Tibial artery (tissue), 4 donors: Measurements from ENCODE around the gene ITGB6.

Source experiments
- DNase-seq, 2 donors: peaks; one replicate each; pipeline ENCODE4 v3.0.0-alpha.2; 2019
- H3K27ac ChIP-seq, 2 donors: fragments of 200-600 bp; sonication (generic) in 1 of 2; 1 replicate in 1 of 2; 2 replicates in 1 of 2; pipeline ENCODE4 v1.5.1; 2018 to 2019; ENCODE audit warnings: mild to moderate bottlenecking in 1 of 2
- H3K27me3 ChIP-seq, 2 donors: fragments of 200-600 bp; sonication (generic) in 1 of 2; one replicate each; pipeline versions ENCODE4 v1.5.1 to v1.6.0; 2016 to 2019
- H3K36me3 ChIP-seq, 3 donors: fragments of 200-600 bp; sonication (generic) in 2 of 3; one replicate each; pipeline ENCODE4 v1.5.1; 2016 to 2019; ENCODE audit warnings: mild to moderate bottlenecking in 2 of 3
- H3K4me1 ChIP-seq, 4 donors: fragments of 200-600 bp; sonication (generic) in 2 of 4; 1 replicate in 3 of 4; 2 replicates in 1 of 4; pipeline ENCODE4 v1.5.1; 2016 to 2019
- H3K4me3 ChIP-seq, 2 donors: fragments of 200-600 bp; sonication (generic) in 1 of 2; 1 replicate in 1 of 2; 2 replicates in 1 of 2; pipeline ENCODE4 v1.5.1; 2018 to 2019; ENCODE audit warnings: mild to moderate bottlenecking in 2 of 2
- H3K9me3 ChIP-seq, 3 donors: fragments of 200-600 bp; sonication (generic) in 1 of 3; one replicate each; pipeline ENCODE4 v1.5.1; 2016 to 2019
- CTCF ChIP-seq, 2 experiments: fragments of 200-600 bp in 1 of 2; fragments of 450-650 bp in 1 of 2; IDR thresholded peaks; one replicate each; pipeline ENCODE4 v1.5.1; 2017 to 2019; ENCODE audit warnings: antibody characterized with exemption in 2 of 2, mild to moderate bottlenecking in 1 of 2, moderate library complexity in 1 of 2
- intact Hi-C: fragments of 100-400 bp; cut with DNase I; formaldehyde crosslinking; loops from one replicate; pipeline ENCODE4 v1.15.0; 2023; ENCODE audit warnings: low total_unique reads

The ITGB6 gene

GRCh38 chr2:160141419-160141818 lies 58.7 kb downstream of the ITGB6 start:
- no peak for DNase-seq
- no peaks in the 10 kb centered on the region for H3K9me3 ChIP-seq
- intact Hi-C loops: no loop called here

GRCh38 chr2:160140471-160140870 lies 59.6 kb downstream of the ITGB6 start:
- H3K36me3 ChIP-seq: no peaks in the 10 kb centered on the region

More at GRCh38 chr2:160141419-160141818, 58.7 kb downstream of the ITGB6 start:
- H3K36me3 ChIP-seq: no peaks in the 10 kb centered on the region
- no peak for TF ChIP-seq CTCF (IDR thresholded peaks at IDR 0.05)
- peak overlapping the region; percentile 34 to 66 for H3K27ac ChIP-seq
- peaks cover 0 to 34% (median 8%) of the 10 kb centered on the region in 4 donors for H3K4me1 ChIP-seq
- no peak overlapping the region for H3K4me3 ChIP-seq
- no peaks in the 10 kb centered on the region for H3K27me3 ChIP-seq

GRCh38 chr2:160139991-160140390 lies 60.1 kb downstream of the ITGB6 start:
- Histone ChIP-seq H3K27me3 (no peaks in the 10 kb centered on the region), H3K36me3 (no peaks in the 10 kb centered on the region), H3K4me3 (no peak overlapping the region), H3K9me3 (no peaks in the 10 kb centered on the region), H3K27ac (peak overlapping the region; percentile 34 to 66), H3K4me1 (peaks cover 0 to 34% (median 8%) of the 10 kb centered on the region in 4 donors)
- TF ChIP-seq CTCF (IDR thresholded peaks at IDR 0.05): no peak
- intact Hi-C loops: no loop called here
- no peak for DNase-seq

More at GRCh38 chr2:160140471-160140870, 59.6 kb downstream of the ITGB6 start:
- no peak for TF ChIP-seq CTCF (IDR thresholded peaks at IDR 0.05)
- peaks cover 0 to 34% (median 8%) of the 10 kb centered on the region in 4 donors for H3K4me1 ChIP-seq
- DNase-seq: no peak
- no peak overlapping the region for H3K4me3 ChIP-seq
- no peaks in the 10 kb centered on the region for H3K27me3 ChIP-seq
- H3K27ac ChIP-seq: peak overlapping the region; percentile 34 to 66
- intact Hi-C loops: no loop called here
- H3K9me3 ChIP-seq: no peaks in the 10 kb centered on the region

GRCh38 chr2:160139350-160139749 lies 60.7 kb downstream of the ITGB6 start:
- no peaks in the 10 kb centered on the region for H3K36me3 ChIP-seq
- H3K4me1 ChIP-seq: peaks cover 0 to 34% (median 8%) of the 10 kb centered on the region in 4 donors
- H3K4me3 ChIP-seq: no peak overlapping the region
- peak overlapping the region in 1 of 2 donors; percentile 66 for H3K27ac ChIP-seq
- no peaks in the 10 kb centered on the region for H3K27me3 ChIP-seq
- no peaks in the 10 kb centered on the region for H3K9me3 ChIP-seq
- intact Hi-C loops: no loop called here
- no peak for DNase-seq
- TF ChIP-seq CTCF (IDR thresholded peaks at IDR 0.05): no peak

- Histone ChIP-seq H3K9me3 (no peaks in the 10 kb centered on the region), H3K4me3 (no peak overlapping the region), H3K36me3 (no peaks in the 10 kb centered on the region), H3K27me3 (no peaks in the 10 kb centered on the region), H3K27ac (no peak overlapping the region), H3K4me1 (peaks cover 0 to 34% (median 8%) of the 10 kb centered on the region in 4 donors)
- no peak for DNase-seq
- intact Hi-C loops: no loop called here
- TF ChIP-seq CTCF (IDR thresholded peaks at IDR 0.05): no peak
These were observed 61.7 kb downstream of the ITGB6 start for GRCh38 chr2:160138406-160138805.

- DNase-seq: no peak
These were observed 62.6 kb downstream of the ITGB6 start for GRCh38 chr2:160137464-160137863.

More at GRCh38 chr2:160137464-160137863, 62.6 kb downstream of the ITGB6 start:
- Histone ChIP-seq H3K4me1 (peaks cover 0 to 33% (median 8%) of the 10 kb centered on the region in 4 donors), H3K4me3 (no peak overlapping the region), H3K27me3 (no peaks in the 10 kb centered on the region), H3K9me3 (no peaks in the 10 kb centered on the region), H3K27ac (no peak overlapping the region), H3K36me3 (no peaks in the 10 kb centered on the region)
- TF ChIP-seq CTCF (IDR thresholded peaks at IDR 0.05): no peak
- intact Hi-C loops: no loop called here
